GM12892 (cell line): ENCODE results near the gene WDR49.

Source experiments
- POLR2A ChIP-seq: IDR thresholded peaks from 2 replicates; pipeline ENCODE4 v1.6.1; 2011; ENCODE audit warnings: low read depth, low read length, control low read depth
- POLR2AphosphoS5 ChIP-seq: IDR thresholded peaks from 2 replicates; pipeline ENCODE4 v1.6.1; 2011; ENCODE audit warnings: low read depth, low read length, control low read depth
- TAF1 ChIP-seq: IDR thresholded peaks from 2 replicates; pipeline ENCODE4 v1.6.1; 2011; ENCODE audit warnings: low read depth, mild to moderate bottlenecking, control low read depth, low read length, borderline replicate concordance

- TF ChIP-seq POLR2A (no peak), TAF1 (no peak), POLR2AphosphoS5 (no peak)
These were observed 4.0 kb upstream of the WDR49 start for GRCh38 chr3:167657684-167658225.
